HEK293T (cell line): ENCODE data around the gene GLI1.

Experiments
- CTCF ChIA-PET: fragments of 350-600 bp; formaldehyde crosslinking; extraction: SDS; loops from one replicate; lab custom pipeline; 2021; ENCODE audit warnings: antibody characterized with exemption, inconsistent platforms; lab: Yijun Ruan, JAX
- POLR2A ChIA-PET: fragments of 350-600 bp; formaldehyde crosslinking; extraction: SDS; loops from one replicate; lab custom pipeline; 2020; ENCODE audit warnings: antibody characterized with exemption, inconsistent platforms; lab: Yijun Ruan, JAX
- DNase-seq: peaks from one replicate; pipeline ENCODE4 v3.0.0; 2012; ENCODE audit warnings: mixed read lengths; ENCODE audit errors: extremely low spot score
- ARNT ChIP-seq: fragments of 450-650 bp; IDR thresholded peaks from 2 replicates; pipeline ENCODE4 v1.6.1; 2017; ENCODE audit warnings: mild to moderate bottlenecking
- BHLHE40 ChIP-seq: fragments of 450-650 bp; IDR thresholded peaks from 2 replicates; pipeline ENCODE4 v1.6.1; 2016; ENCODE audit warnings: mild to moderate bottlenecking, moderate library complexity, borderline replicate concordance
- CTBP1 ChIP-seq: fragments of 450-650 bp; IDR thresholded peaks from 2 replicates; pipeline ENCODE4 v1.6.1; 2016; ENCODE audit warnings: borderline replicate concordance
- ELF4 ChIP-seq: fragments of 450-650 bp; IDR thresholded peaks from 2 replicates; pipeline ENCODE4 v1.6.1; 2017; ENCODE audit warnings: antibody characterized with exemption
- FOXA1 ChIP-seq: fragments of 450-650 bp; IDR thresholded peaks from 2 replicates; pipeline ENCODE4 v1.6.1; 2016; ENCODE audit warnings: mild to moderate bottlenecking
- FOXK2 ChIP-seq: fragments of 450-650 bp; IDR thresholded peaks from 2 replicates; pipeline ENCODE4 v1.6.1; 2016; ENCODE audit warnings: mild to moderate bottlenecking
- FOXM1 ChIP-seq: fragments of 450-650 bp; IDR thresholded peaks from 2 replicates; pipeline ENCODE4 v1.6.1; 2017; ENCODE audit warnings: mild to moderate bottlenecking, borderline replicate concordance
- HDGF ChIP-seq: fragments of 450-650 bp; IDR thresholded peaks from 2 replicates; pipeline ENCODE4 v1.6.1; 2017; ENCODE audit warnings: antibody characterized with exemption, borderline replicate concordance
- L3MBTL2 ChIP-seq: fragments of 450-650 bp; conservative IDR thresholded peaks from 2 replicates; pipeline ENCODE4 v1.6.1; 2016; ENCODE audit warnings: mild to moderate bottlenecking
- LEF1 ChIP-seq: fragments of 450-650 bp; IDR thresholded peaks from 2 replicates; pipeline ENCODE4 v1.6.1; 2017; ENCODE audit warnings: mild to moderate bottlenecking, borderline replicate concordance
- NFRKB ChIP-seq: fragments of 450-650 bp; IDR thresholded peaks from 2 replicates; pipeline ENCODE4 v1.6.1; 2016; ENCODE audit warnings: mild to moderate bottlenecking, moderate library complexity
- PKNOX1 ChIP-seq: fragments of 450-650 bp; IDR thresholded peaks from 2 replicates; pipeline ENCODE4 v1.6.1; 2016
- SP1 ChIP-seq: fragments of 450-650 bp; IDR thresholded peaks from 2 replicates; pipeline ENCODE4 v1.6.1; 2017
- SUZ12 ChIP-seq: fragments of 450-650 bp; IDR thresholded peaks from 2 replicates; pipeline ENCODE4 v1.6.1; 2016; ENCODE audit warnings: mild to moderate bottlenecking
- TARDBP ChIP-seq: fragments of 450-650 bp; IDR thresholded peaks from 2 replicates; pipeline ENCODE4 v1.6.1; 2016
- ZNF384 ChIP-seq: fragments of 450-650 bp; IDR thresholded peaks from 2 replicates; pipeline ENCODE4 v1.6.1; 2016

GLI1 gene

GRCh38 chr12:57474430-57474829 is 14.8 kb downstream of the GLI1 start:
- no peak for DNase-seq
- no peak for TF ChIP-seq FOXK2
- no peak for TF ChIP-seq PKNOX1
- TF ChIP-seq L3MBTL2 = no peak
- no peak for TF ChIP-seq SP1
- TF ChIP-seq NFRKB = no peak
- no peak for TF ChIP-seq BHLHE40
- no peak for TF ChIP-seq LEF1
- TF ChIP-seq ZNF384 = no peak
- no peak for TF ChIP-seq FOXM1
- TF ChIP-seq ELF4 = no peak
- no peak for TF ChIP-seq HDGF
- no peak for TF ChIP-seq ARNT
- TF ChIP-seq FOXA1 = no peak
- no peak for TF ChIP-seq SUZ12
- TF ChIP-seq TARDBP = no peak
- TF ChIP-seq CTBP1 = no peak
- CTCF ChIA-PET = interaction anchor here (2.7 kb wide), 1 partner anchor 15 kb away, joined by 9 read pairs; the partner anchor contains the start of gene GLI1
- POLR2A ChIA-PET = interaction anchor here (1.2 to 1.3 kb wide), 2 partner anchors 11 to 16 kb away, joined by 4 to 7 read pairs; no protein-coding TSS in a partner anchor

GRCh38 chr12:57474862-57475261 is 15.3 kb downstream of the GLI1 start:
- POLR2A ChIA-PET = interaction anchor here (1.2 to 1.3 kb wide), 2 partner anchors 11 to 16 kb away, joined by 4 to 7 read pairs; no protein-coding TSS in a partner anchor
- CTCF ChIA-PET = interaction anchor here (2.7 kb wide), 1 partner anchor 16 kb away, joined by 9 read pairs; the partner anchor contains the start of gene GLI1
- no peak for DNase-seq
- TF ChIP-seq L3MBTL2 (no peak), NFRKB (no peak), ZNF384 (no peak), PKNOX1 (no peak), FOXM1 (no peak), ELF4 (no peak), HDGF (no peak), TARDBP (no peak), BHLHE40 (no peak), SP1 (no peak), ARNT (no peak), LEF1 (no peak), FOXA1 (no peak)

- CTCF ChIA-PET = interaction anchor here (2.7 kb wide), 1 partner anchor 16 kb away, joined by 9 read pairs; the partner anchor contains the start of gene GLI1
- TF ChIP-seq TARDBP (no peak), PKNOX1 (no peak), SP1 (no peak), SUZ12 (no peak), ELF4 (no peak), FOXM1 (no peak), FOXK2 (no peak), NFRKB (no peak), ARNT (no peak), CTBP1 (no peak), ZNF384 (no peak), LEF1 (no peak), L3MBTL2 (no peak), HDGF (no peak), BHLHE40 (no peak), FOXA1 (no peak)
These were observed 15.9 kb downstream of the GLI1 start for GRCh38 chr12:57475271-57476161.

GRCh38 chr12:57476162-57476992 is 16.8 kb downstream of the GLI1 start:
- ChIA-PET CTCF (interaction anchor here (0.6 to 1.4 kb wide), 2 partner anchors 16 to 18 kb away, joined by 3 read pairs; no protein-coding TSS in a partner anchor), POLR2A (interaction anchor here (1.1 kb wide), 1 partner anchor 10 kb away, joined by 7 read pairs; no protein-coding TSS in a partner anchor)
- no peak for DNase-seq
- no peak for TF ChIP-seq BHLHE40
- no peak for TF ChIP-seq L3MBTL2
- no peak for TF ChIP-seq FOXA1
- TF ChIP-seq FOXM1 = no peak
- TF ChIP-seq ELF4 = no peak
- no peak for TF ChIP-seq FOXK2
- TF ChIP-seq LEF1 = no peak
- no peak for TF ChIP-seq SUZ12
- TF ChIP-seq PKNOX1 = no peak
- TF ChIP-seq HDGF = no peak
- TF ChIP-seq ARNT = no peak
- TF ChIP-seq SP1 = no peak
- no peak for TF ChIP-seq NFRKB
- TF ChIP-seq TARDBP = no peak
- no peak for TF ChIP-seq ZNF384

More at GRCh38 chr12:57475271-57476161, 15.9 kb downstream of the GLI1 start:
- POLR2A ChIA-PET = interaction anchor here (1.2 to 1.3 kb wide), 2 partner anchors 10 to 17 kb away, joined by 4 to 7 read pairs; no protein-coding TSS in a partner anchor
- DNase-seq = no peak
